ENCODE measurements around the gene UTRN.

Gene UTRN

DNA sequence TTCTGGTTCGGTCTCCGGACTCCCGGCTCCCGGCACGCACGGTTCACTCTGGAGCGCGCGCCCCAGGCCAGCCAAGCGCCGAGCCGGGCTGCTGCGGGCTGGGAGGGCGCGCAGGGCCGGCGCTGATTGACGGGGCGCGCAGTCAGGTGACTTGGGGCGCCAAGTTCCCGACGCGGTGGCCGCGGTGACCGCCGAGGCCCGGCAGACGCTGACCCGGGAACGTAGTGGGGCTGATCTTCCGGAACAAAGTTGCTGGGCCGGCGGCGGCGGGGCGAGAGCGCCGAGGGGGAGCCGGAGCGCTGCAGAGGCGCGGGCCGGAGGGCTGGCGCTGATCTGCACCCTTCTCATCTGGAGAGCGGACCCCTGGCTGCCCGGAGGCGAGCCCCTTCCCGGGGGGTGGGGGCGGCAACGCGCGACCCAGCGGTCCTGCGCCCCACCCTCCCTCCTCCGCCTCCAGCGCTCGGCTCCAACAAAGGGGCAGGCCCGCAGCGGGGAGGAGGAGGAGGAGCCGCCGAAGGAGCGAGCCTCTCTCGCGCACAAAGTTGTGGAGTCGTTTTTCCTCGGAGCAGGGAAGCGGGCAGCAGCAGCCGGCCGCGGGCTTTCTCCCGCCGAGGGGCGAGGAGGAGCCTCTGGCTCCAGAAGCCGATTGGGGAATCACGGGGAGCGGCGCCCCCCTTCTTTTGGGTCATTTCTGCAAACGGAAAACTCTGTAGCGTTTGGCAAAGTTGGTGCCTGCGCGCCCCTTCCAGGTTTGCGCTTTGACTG is at the start of gene UTRN:
UTRN (plus strand) TSS at position 553 of the 765 bp plus-strand sequence. CDS start 6,494 bp downstream, outside the sequence.
- in situ Hi-C loops (cut with MboI; ENCODE audit: low pct_unique_long_range_greater_than_20kb, low sequenced_read_pairs, unreplicated experiment), result no loop called here
- TF ChIP-seq, protein P1, sequence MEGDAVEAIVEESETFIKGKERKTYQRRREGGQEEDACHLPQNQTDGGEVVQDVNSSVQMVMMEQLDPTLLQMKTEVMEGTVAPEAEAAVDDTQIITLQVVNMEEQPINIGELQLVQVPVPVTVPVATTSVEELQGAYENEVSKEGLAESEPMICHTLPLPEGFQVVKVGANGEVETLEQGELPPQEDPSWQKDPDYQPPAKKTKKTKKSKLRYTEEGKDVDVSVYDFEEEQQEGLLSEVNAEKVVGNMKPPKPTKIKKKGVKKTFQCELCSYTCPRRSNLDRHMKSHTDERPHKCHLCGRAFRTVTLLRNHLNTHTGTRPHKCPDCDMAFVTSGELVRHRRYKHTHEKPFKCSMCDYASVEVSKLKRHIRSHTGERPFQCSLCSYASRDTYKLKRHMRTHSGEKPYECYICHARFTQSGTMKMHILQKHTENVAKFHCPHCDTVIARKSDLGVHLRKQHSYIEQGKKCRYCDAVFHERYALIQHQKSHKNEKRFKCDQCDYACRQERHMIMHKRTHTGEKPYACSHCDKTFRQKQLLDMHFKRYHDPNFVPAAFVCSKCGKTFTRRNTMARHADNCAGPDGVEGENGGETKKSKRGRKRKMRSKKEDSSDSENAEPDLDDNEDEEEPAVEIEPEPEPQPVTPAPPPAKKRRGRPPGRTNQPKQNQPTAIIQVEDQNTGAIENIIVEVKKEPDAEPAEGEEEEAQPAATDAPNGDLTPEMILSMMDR (IDR thresholded peaks at IDR 0.05; ENCODE audit: extremely low read depth, insufficient read depth, missing control alignments), result no peak
- peak; percentile 80 for DNase-seq (ENCODE audit: low spot score)

DNA sequence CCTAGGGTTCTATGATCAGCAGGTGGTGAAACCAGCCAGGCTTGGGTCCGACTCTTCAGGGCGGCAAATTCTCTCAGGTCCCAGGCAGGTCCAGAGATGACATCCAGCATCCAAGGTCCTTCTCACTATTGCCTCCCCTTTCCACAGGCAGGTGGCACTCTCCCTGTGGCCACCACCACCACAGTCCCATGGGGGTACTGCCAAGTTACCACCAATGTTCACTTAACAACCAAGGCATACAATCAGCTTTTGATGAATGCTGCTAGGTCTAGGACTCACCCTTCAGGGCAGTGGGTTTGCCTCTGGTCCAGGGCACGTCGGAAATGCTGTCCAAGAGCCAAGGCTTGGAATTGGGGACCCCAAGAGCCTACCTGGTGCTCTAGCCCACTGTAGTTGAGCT is 40.4 kb upstream of the UTRN start:
- in situ Hi-C loops (cut with MboI; ENCODE audit: low pct_unique_long_range_greater_than_20kb, low sequenced_read_pairs, unreplicated experiment), result no loop called here
- TF ChIP-seq, protein P1 (IDR thresholded peaks at IDR 0.05; ENCODE audit: extremely low read depth, insufficient read depth, missing control alignments), result peak; percentile 11
- no peak for DNase-seq (ENCODE audit: low spot score)

DNA sequence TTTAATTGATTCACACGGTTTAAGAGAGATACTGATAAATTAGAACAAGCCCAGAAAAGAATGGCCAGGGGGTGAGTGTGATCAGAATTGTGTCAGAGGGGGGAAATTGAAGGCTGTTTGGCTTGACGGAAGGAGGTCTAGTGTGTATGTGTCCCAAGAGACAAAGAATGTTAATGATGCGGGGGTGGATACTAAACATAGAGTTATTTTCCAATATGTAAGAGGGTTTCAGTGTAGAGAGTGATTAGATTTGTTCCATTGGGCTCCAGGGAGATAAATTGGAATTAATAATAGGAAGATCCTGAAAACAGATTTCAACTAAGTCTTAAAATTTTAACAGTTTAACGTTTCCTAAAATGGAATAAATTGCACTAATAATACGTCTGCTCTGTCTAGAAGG is 38.1 kb upstream of the UTRN start:
- in situ Hi-C loops (cut with MboI; ENCODE audit: low pct_unique_long_range_greater_than_20kb, low sequenced_read_pairs, unreplicated experiment), result no loop called here
- TF ChIP-seq, protein P1 (IDR thresholded peaks at IDR 0.05; ENCODE audit: extremely low read depth, insufficient read depth, missing control alignments), result no peak
- no peak for DNase-seq (ENCODE audit: low spot score)

DNA sequence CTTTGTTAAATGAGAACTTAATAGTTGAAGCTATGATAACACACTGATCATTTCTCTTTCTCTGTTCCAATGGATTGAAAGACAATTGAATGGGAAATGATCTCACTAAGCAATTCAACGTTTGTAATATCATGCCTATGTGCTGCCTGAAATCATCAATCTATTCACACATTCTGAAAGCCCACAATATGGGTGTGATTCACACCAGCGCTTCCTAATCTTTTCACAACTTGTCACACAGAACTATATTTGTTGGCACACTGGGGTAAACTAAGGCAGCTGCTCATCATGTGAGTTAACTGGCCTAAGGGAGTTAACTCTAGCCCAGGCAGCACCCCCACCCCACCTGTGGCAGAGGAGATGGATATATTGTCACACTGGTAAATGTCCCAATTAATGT is 37.1 kb upstream of the UTRN start:
- in situ Hi-C loops (cut with MboI; ENCODE audit: low pct_unique_long_range_greater_than_20kb, low sequenced_read_pairs, unreplicated experiment), result no loop called here
- DNase-seq (ENCODE audit: low spot score), result no peak
- TF ChIP-seq, protein P1 (IDR thresholded peaks at IDR 0.05; ENCODE audit: extremely low read depth, insufficient read depth, missing control alignments), result no peak

DNA sequence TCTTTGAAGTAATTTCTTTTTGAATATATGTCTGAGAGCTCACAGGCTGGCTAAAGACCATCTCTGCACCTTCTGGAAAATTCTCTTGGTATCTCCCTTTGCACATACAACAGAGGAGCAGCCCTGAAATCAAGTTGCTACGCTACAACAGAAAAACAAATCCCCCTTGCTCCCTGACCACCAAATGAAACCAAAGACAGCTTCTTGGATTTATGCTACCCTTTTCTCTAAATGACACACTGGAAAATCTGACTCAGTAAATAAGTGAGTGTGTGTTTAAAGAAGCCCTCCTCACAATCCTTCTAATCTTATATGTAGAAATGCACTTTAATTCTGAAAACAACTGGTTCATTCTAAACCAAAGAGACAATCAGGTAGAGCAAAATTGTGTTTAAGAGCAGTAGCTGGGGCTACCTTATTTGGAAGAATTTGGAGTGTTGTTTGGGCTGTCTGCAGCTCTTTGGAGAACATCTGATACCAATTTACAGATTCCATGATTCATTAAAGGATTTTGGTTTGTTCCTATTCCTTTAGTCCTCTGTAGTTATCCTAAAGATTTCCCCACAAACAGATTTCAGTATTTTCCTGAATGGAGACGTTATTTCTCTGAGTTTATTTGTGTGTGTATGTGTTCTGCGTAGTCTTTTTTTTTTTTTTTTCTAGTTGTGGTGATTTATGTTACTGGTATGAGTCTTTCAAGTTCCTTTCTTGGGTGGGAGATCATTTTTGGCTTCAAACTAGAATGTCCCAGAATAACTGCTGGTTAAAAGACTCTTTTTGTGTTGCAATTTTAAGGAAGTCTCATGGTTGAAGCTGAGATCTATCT is 36.4 kb upstream of the UTRN start:
- no peak for DNase-seq (ENCODE audit: low spot score)
- TF ChIP-seq, protein P1 (IDR thresholded peaks at IDR 0.05; ENCODE audit: extremely low read depth, insufficient read depth, missing control alignments), result no peak
- in situ Hi-C loops (cut with MboI; ENCODE audit: low pct_unique_long_range_greater_than_20kb, low sequenced_read_pairs, unreplicated experiment), result no loop called here

DNA sequence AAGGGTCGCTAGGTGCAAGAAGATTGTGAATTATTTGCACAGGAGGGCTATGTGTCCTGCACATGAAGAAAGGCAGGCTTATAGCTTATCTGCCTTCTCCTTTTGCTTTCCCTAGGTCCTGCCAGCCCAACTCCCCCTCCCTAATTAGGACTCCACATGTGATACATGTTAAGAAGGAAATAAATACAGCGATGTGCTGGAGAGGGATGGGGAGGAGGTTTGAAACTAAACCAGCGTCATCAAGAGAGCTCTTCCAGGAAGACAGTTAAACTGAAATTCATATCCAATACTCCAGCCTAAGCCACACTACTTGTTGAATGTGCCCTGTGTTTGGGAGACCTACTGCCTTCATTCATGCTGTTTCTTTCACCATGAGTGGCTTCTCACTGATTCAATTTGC is 34.9 kb upstream of the UTRN start:
- in situ Hi-C loops (cut with MboI; ENCODE audit: low pct_unique_long_range_greater_than_20kb, low sequenced_read_pairs, unreplicated experiment), result no loop called here
- TF ChIP-seq, protein P1 (IDR thresholded peaks at IDR 0.05; ENCODE audit: extremely low read depth, insufficient read depth, missing control alignments), result no peak
- no peak for DNase-seq (ENCODE audit: low spot score)
